Measurements from ENCODE around the gene SNAP29. TPM values are rescaled to one million over a fixed set of nuclear protein-coding genes. Genes with fewer than 3 reads are reported as not detected.
A peak's percentile ranks its signal among the peaks of the same experiment; 100 is the strongest.

The SNAP29 gene
- total and polyA plus RNA-seq, 9 of the 15 experiments (the other 6 are each of a cell fraction or from before 2014, with no cell fraction given), result 19.5 to 250 (median 75.9) TPM

DNA sequence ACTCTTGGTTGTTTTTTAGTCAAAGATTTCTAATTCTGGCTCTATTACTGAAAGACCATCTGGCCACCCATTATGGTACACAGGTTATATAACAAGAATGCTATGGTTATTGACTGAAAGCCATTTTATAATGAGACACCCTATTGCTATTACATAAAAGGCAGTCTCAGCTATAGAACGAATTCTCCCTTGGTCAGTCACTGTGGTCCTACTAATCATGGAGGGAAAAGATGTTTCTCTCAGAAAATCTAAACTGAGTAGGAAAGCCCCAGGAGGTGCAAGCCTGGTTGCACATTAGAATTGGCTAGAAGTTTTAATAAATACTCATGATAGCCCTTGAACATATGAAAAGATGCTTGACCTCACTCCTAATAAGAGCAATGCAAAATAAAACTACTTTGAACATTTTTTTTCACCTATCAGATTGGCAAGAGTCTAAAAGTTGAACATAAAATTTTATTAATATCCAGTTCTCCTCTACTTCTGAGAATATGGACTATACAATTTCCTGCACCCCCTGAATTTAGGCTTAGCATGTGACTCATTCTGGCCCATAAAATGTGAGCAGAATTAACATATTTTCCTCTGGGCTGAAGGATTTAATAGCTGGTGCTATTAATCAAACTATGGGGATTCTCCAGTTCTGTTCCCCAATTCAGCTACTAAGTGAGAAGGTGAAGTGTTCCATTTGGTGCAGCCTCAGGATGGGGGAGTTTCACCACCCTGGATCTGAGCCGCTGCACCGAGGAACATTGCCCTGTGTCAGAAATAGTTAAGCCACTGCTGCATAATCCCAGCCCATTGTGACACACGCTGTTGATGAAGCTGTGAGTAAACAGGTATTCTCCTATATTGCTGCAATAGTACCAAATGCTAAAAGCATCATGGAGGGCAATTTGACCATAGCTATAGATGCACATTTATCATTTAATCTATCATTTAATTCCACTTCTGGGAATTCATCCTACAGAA, 46.9 kb downstream of the SNAP29 start:
- peak; percentile 32; the same call in 2 of the 3 replicates for ATAC-seq
- POLR2A ChIA-PET, result interaction anchor here (0.6 to 54.6 kb wide), 8 partner anchors 10 to 178 kb away, joined by 3 to 1556 read pairs (median 4); partner anchors contain the start of genes AIFM3, CRKL and LZTR1
- no peak overlapping the region for H2AFZ ChIP-seq (ENCODE audit: low read depth, low read length)
- CTCF ChIA-PET (ENCODE audit: low intra/inter-chr PET ratio), result interaction anchor here (0.5 kb wide), 1 partner anchor 382 kb away, joined by 3 read pairs; no protein-coding TSS in a partner anchor
- in situ Hi-C loops (cut with MboI) (no loop called here), intact Hi-C loops (cut with micrococcal nuclease) (no loop called here)
- DNase-seq (ENCODE audit: extremely low read depth in 1 of 4, low spot score in 3 of 4), result peak in 3 of 4 experiments; percentile 36 to 51 (median 43)
- H3K27me3 ChIP-seq (ENCODE audit: control insufficient read depth in 2 of 2, insufficient read depth in 2 of 2, low read length in 2 of 2), result peaks cover 15 to 27% of the 10 kb centered on the region in 2 experiments
- no peaks in the 10 kb centered on the region for H3K4me1 ChIP-seq (replicated peaks in 1 of 2; ENCODE audit: control insufficient read depth in 2 of 2, insufficient read depth in 2 of 2, low read length in 2 of 2)
- no peak overlapping the region for H3K27ac ChIP-seq (ENCODE audit: extremely low read depth, low read depth, low read length)
- BruUV-seq (replicated peaks), result no TSS peak
- no peak overlapping the region for H3K9ac ChIP-seq (ENCODE audit: insufficient read depth in 1 of 2, low read depth in 2 of 2, low read length in 2 of 2)
- no peaks in the 10 kb centered on the region for H3K9me1 ChIP-seq (ENCODE audit: control insufficient read depth, insufficient read depth, low read length)
- H3K4me2 ChIP-seq (ENCODE audit: insufficient read depth, low read length), result no peak overlapping the region
- H3K9me3 ChIP-seq (replicated peaks; ENCODE audit: control insufficient read depth, insufficient read depth, low read depth, low read length), result no peaks in the 10 kb centered on the region
- no peaks in the 10 kb centered on the region for H3K79me2 ChIP-seq (ENCODE audit: control insufficient read depth, insufficient read depth, low read length)
- no peaks in the 10 kb centered on the region for H4K20me1 ChIP-seq (replicated peaks; ENCODE audit: control insufficient read depth, insufficient read depth, low read length)
- FAIRE-seq, result no peak
- H3K4me3 ChIP-seq, result no peak overlapping the region
- no peaks in the 10 kb centered on the region for H3K36me3 ChIP-seq (ENCODE audit: control insufficient read depth, insufficient read depth, low read length)
- 1% methylated on average over 4 of the region's 4 CpGs for WGBS (ENCODE audit: insufficient coverage, low coverage, missing lambda C conversion rate)
- TF ChIP-seq ZNF830 (CRISPR knock-in tag; IDR thresholded peaks at IDR 0.05), result 0 out of 2 replicates have a peak, but pooled peaks have one; percentile 77
- no peak for TF ChIP-seq TBP (optimal IDR thresholded peaks at IDR 0.05; ENCODE audit: low read depth, low read length)
- no peak for TF ChIP-seq TAF1 (IDR thresholded peaks at IDR 0.05; ENCODE audit: control insufficient read depth, extremely low read depth, insufficient read depth, low read length, severe bottlenecking)
- no peak for TF ChIP-seq ZNF584 (CRISPR knock-in tag; IDR thresholded peaks at IDR 0.05; ENCODE audit: low read depth)
- no peak for TF ChIP-seq TCF7L2 (IDR thresholded peaks at IDR 0.05; ENCODE audit: low read depth, low read length)
- TF ChIP-seq, protein P1, sequence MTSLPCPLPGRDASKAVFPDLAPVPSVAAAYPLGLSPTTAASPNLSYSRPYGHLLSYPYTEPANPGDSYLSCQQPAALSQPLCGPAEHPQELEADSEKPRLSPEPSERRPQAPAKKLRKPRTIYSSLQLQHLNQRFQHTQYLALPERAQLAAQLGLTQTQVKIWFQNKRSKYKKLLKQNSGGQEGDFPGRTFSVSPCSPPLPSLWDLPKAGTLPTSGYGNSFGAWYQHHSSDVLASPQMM (CRISPR knock-in tag; IDR thresholded peaks at IDR 0.05), result 0 out of 2 replicates have a peak, but pooled peaks have one; percentile 69
- TF ChIP-seq, protein P2, sequence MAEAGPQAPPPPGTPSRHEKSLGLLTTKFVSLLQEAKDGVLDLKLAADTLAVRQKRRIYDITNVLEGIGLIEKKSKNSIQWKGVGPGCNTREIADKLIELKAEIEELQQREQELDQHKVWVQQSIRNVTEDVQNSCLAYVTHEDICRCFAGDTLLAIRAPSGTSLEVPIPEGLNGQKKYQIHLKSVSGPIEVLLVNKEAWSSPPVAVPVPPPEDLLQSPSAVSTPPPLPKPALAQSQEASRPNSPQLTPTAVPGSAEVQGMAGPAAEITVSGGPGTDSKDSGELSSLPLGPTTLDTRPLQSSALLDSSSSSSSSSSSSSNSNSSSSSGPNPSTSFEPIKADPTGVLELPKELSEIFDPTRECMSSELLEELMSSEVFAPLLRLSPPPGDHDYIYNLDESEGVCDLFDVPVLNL (CRISPR knock-in tag; IDR thresholded peaks at IDR 0.05; ENCODE audit: low read depth), result no peak
- TF ChIP-seq EZH2 (IDR thresholded peaks at IDR 0.05; ENCODE audit: borderline replicate concordance, low read depth, low read length), result 0 out of 2 replicates have a peak, but pooled peaks have one; percentile 56
- no peak for TF ChIP-seq CEBPG (CRISPR knock-in tag; IDR thresholded peaks at IDR 0.05)
- TF ChIP-seq CEBPG (tag; conservative IDR thresholded peaks at IDR 0.05 in 1 of 2, IDR thresholded peaks at IDR 0.05 in 1 of 2), result 0 out of 4 replicates have a peak, but pooled peaks of 1 of the 2 experiments have one; percentile 53
- no peak for TF ChIP-seq HDGF (IDR thresholded peaks at IDR 0.05)
- TF ChIP-seq FOSL1 (tag; conservative IDR thresholded peaks at IDR 0.05), result no peak
- TF ChIP-seq COPS2 (conservative IDR thresholded peaks at IDR 0.05), result no peak
- TF ChIP-seq ZNF395 (CRISPR knock-in tag; IDR thresholded peaks at IDR 0.05), result 0 out of 2 replicates have a peak, but pooled peaks have one; percentile 5
- TF ChIP-seq CBX8 (IDR thresholded peaks at IDR 0.05; ENCODE audit: borderline replicate concordance, extremely low read depth, low read depth, low read length, poor library complexity, severe bottlenecking), result peak; percentile 88
- peak; percentile 93 for TF ChIP-seq CBX2 (IDR thresholded peaks at IDR 0.05; ENCODE audit: insufficient read depth, low read length, poor library complexity, severe bottlenecking)
